Measurements from ENCODE around the gene PILRB. TPM values are rescaled to one million over a fixed set of nuclear protein-coding genes. Genes with fewer than 3 reads are reported as not detected.

Gene PILRB
- polyA plus RNA-seq, 3 donors = 1.7 to 62.6 (median 2.2) TPM

GRCh38 chr7:100411101-100411500 lies 53.2 kb downstream of the PILRB start:
- peaks cover 59% of the 10 kb centered on the region for H4K20me1 ChIP-seq (ENCODE audit: insufficient read depth, low read length)
- no peak overlapping the region for H3K27ac ChIP-seq (ENCODE audit: low read depth in 1 of 2, low read length in 2 of 2)
- H3K79me2 ChIP-seq (ENCODE audit: insufficient read depth, low read length) = no peaks in the 10 kb centered on the region
- peaks cover 0 to 4% (median 0%) of the 10 kb centered on the region in 3 donors for H3K27me3 Mint-ChIP-seq (ENCODE audit: low read depth in 3 of 3)
- H3K9me3 ChIP-seq (replicated peaks in 1 of 2; ENCODE audit: control insufficient read depth in 1 of 2, insufficient read depth in 1 of 2, low read length in 2 of 2) = no peaks in the 10 kb centered on the region
- intact Hi-C loops (cut with micrococcal nuclease) = loop anchor here in 1 of 2 donors (5.0 kb wide), 2 partner anchors 34 to 274 kb away; no protein-coding TSS in a partner anchor
- peaks cover 38 to 42% of the 10 kb centered on the region in 2 donors for H3K36me3 Mint-ChIP-seq
- no peak overlapping the region for H3K9ac ChIP-seq (ENCODE audit: insufficient read depth, low read length, poor library complexity, severe bottlenecking)
- H3K36me3 ChIP-seq (replicated peaks in 1 of 2; ENCODE audit: control insufficient read depth in 1 of 2, insufficient read depth in 2 of 2, low read length in 2 of 2) = peaks cover 29 to 81% of the 10 kb centered on the region in 2 donors
- H3K27me3 ChIP-seq (ENCODE audit: control insufficient read depth in 2 of 2, insufficient read depth in 2 of 2, low read length in 2 of 2) = no peaks in the 10 kb centered on the region
- WGBS (ENCODE audit: insufficient coverage) = 80% methylated on average over 2 of the region's 6 CpGs
- H3K4me1 Mint-ChIP-seq = peaks cover 15% of the 10 kb centered on the region
- no peak overlapping the region for H3K27ac Mint-ChIP-seq
- H3K4me1 ChIP-seq (ENCODE audit: control insufficient read depth in 1 of 2, insufficient read depth in 2 of 2, low read length in 2 of 2) = peaks cover 10 to 20% of the 10 kb centered on the region in 2 donors
- no peak overlapping the region for H3K4me3 ChIP-seq (replicated peaks in 1 of 3; ENCODE audit: low read depth in 2 of 3, low read length in 3 of 3)
- TF ChIP-seq CTCF (IDR thresholded peaks at IDR 0.05) = no peak
- H3K4me3 Mint-ChIP-seq = no peak overlapping the region
- no peaks in the 10 kb centered on the region for H3K9me3 Mint-ChIP-seq
- H2AFZ ChIP-seq (ENCODE audit: insufficient read depth, low read depth, low read length, poor library complexity, severe bottlenecking) = no peak overlapping the region
- DNase-seq = no peak
- no peak overlapping the region for H3K4me2 ChIP-seq (replicated peaks; ENCODE audit: extremely low read depth, low read length, poor library complexity, severe bottlenecking)

GRCh38 chr7:100413346-100413745 lies 55.4 kb downstream of the PILRB start:
- H3K9ac ChIP-seq (ENCODE audit: insufficient read depth, low read length, poor library complexity, severe bottlenecking) = no peak overlapping the region
- no peaks in the 10 kb centered on the region for H3K27me3 ChIP-seq (ENCODE audit: control insufficient read depth in 2 of 2, insufficient read depth in 2 of 2, low read length in 2 of 2)
- TF ChIP-seq CTCF (IDR thresholded peaks at IDR 0.05) = no peak
- H4K20me1 ChIP-seq (ENCODE audit: insufficient read depth, low read length) = peaks cover 41% of the 10 kb centered on the region
- Mint-ChIP-seq H3K36me3 (peaks cover 45 to 51% of the 10 kb centered on the region in 2 donors), H3K27ac (peak overlapping the region; percentile 49 to 88 (median 84)), H3K9me3 (no peaks in the 10 kb centered on the region), H3K4me3 (no peak overlapping the region), H3K4me1 (peaks cover 10% of the 10 kb centered on the region), H3K27me3 (ENCODE audit: low read depth in 3 of 3) (peaks cover 0 to 4% (median 0%) of the 10 kb centered on the region in 3 donors)
- no peaks in the 10 kb centered on the region for H3K79me2 ChIP-seq (ENCODE audit: insufficient read depth, low read length)
- H3K4me3 ChIP-seq (replicated peaks in 1 of 3; ENCODE audit: low read depth in 2 of 3, low read length in 3 of 3) = no peak overlapping the region
- H3K27ac ChIP-seq (ENCODE audit: low read depth in 1 of 2, low read length in 2 of 2) = peak overlapping the region in 1 of 2 donors; percentile 21
- H2AFZ ChIP-seq (ENCODE audit: insufficient read depth, low read depth, low read length, poor library complexity, severe bottlenecking) = no peak overlapping the region
- H3K9me3 ChIP-seq (replicated peaks in 1 of 2; ENCODE audit: control insufficient read depth in 1 of 2, insufficient read depth in 1 of 2, low read length in 2 of 2) = no peaks in the 10 kb centered on the region
- no peak for DNase-seq
- peaks cover 27 to 86% of the 10 kb centered on the region in 2 donors for H3K36me3 ChIP-seq (replicated peaks in 1 of 2; ENCODE audit: control insufficient read depth in 1 of 2, insufficient read depth in 2 of 2, low read length in 2 of 2)
- intact Hi-C loops (cut with micrococcal nuclease) = loop anchor here in 1 of 2 donors (5.0 kb wide), 2 partner anchors 36 to 276 kb away; no protein-coding TSS in a partner anchor
- H3K4me1 ChIP-seq (ENCODE audit: control insufficient read depth in 1 of 2, insufficient read depth in 2 of 2, low read length in 2 of 2) = peaks cover 10 to 14% of the 10 kb centered on the region in 2 donors
- no peak overlapping the region for H3K4me2 ChIP-seq (replicated peaks; ENCODE audit: extremely low read depth, low read length, poor library complexity, severe bottlenecking)
